Measurements from ENCODE around the gene OBSCN. TPM values are rescaled to one million over a fixed set of nuclear protein-coding genes. Genes with fewer than 3 reads are reported as not detected.

OBSCN gene
- total RNA-seq, 2 experiments from 2014 or later: 29.5 to 45.2 TPM

- Histone ChIP-seq H2AFZ (ENCODE audit: low read length) (no peak overlapping the region), H3K4me3 (ENCODE audit: low read depth, low read length, poor library complexity, severe bottlenecking) (no peak overlapping the region), H3K79me2 (ENCODE audit: insufficient read depth, low read depth, low read length) (no peaks in the 10 kb centered on the region), H3K9me3 (ENCODE audit: low read length) (no peaks in the 10 kb centered on the region), H3K4me2 (ENCODE audit: low read length) (no peak overlapping the region), H3K36me3 (ENCODE audit: insufficient read depth, low read length) (no peaks in the 10 kb centered on the region), H3K4me1 (ENCODE audit: insufficient read depth, low read length, poor library complexity, severe bottlenecking) (no peaks in the 10 kb centered on the region), H3K27ac (ENCODE audit: low read depth, low read length, poor library complexity, severe bottlenecking) (no peak overlapping the region), H3K9me2 (ENCODE audit: insufficient read depth, low read length) (no peaks in the 10 kb centered on the region), H4K20me1 (ENCODE audit: insufficient read depth, low read length) (no peaks in the 10 kb centered on the region)
- intact Hi-C loops (cut with micrococcal nuclease; ENCODE audit: unreplicated experiment): loop anchor here (10.0 kb wide), 1 partner anchor 108 kb away; a partner anchor contains a TSS
- BruUV-seq (replicated peaks): no TSS peak
- no peak for DNase-seq (ENCODE audit: low spot score)
- CTCF ChIA-PET (ENCODE audit: unreplicated experiment): no interaction called here
- TF ChIP-seq EZH2phosphoT487 (IDR thresholded peaks at IDR 0.05; ENCODE audit: borderline replicate concordance, low read depth, low read length) (no peak), CTCF (conservative IDR thresholded peaks at IDR 0.05; ENCODE audit: low read length) (no peak)
- POLR2A ChIA-PET: no interaction called here
These were observed 139.3 kb downstream of the OBSCN start for GRCh38 chr1:228347181-228347580.

- H3K79me2 ChIP-seq (ENCODE audit: insufficient read depth, low read depth, low read length): no peaks in the 10 kb centered on the region
- ChIA-PET POLR2A (no interaction called here), CTCF (ENCODE audit: unreplicated experiment) (no interaction called here)
- no peaks in the 10 kb centered on the region for H3K9me3 ChIP-seq (ENCODE audit: low read length)
- no peaks in the 10 kb centered on the region for H4K20me1 ChIP-seq (ENCODE audit: insufficient read depth, low read length)
- H3K4me1 ChIP-seq (ENCODE audit: insufficient read depth, low read length, poor library complexity, severe bottlenecking): no peaks in the 10 kb centered on the region
- intact Hi-C loops (cut with micrococcal nuclease; ENCODE audit: unreplicated experiment): loop anchor here (10.0 kb wide), 1 partner anchor 106 kb away; a partner anchor contains a TSS
- no peaks in the 10 kb centered on the region for H3K36me3 ChIP-seq (ENCODE audit: insufficient read depth, low read length)
- no peak for DNase-seq (ENCODE audit: low spot score)
- no peak overlapping the region for H3K4me2 ChIP-seq (ENCODE audit: low read length)
- BruUV-seq (replicated peaks): no TSS peak
- no peak overlapping the region for H3K27ac ChIP-seq (ENCODE audit: low read depth, low read length, poor library complexity, severe bottlenecking)
- no peak overlapping the region for H2AFZ ChIP-seq (ENCODE audit: low read length)
- H3K4me3 ChIP-seq (ENCODE audit: low read depth, low read length, poor library complexity, severe bottlenecking): no peak overlapping the region
- H3K9me2 ChIP-seq (ENCODE audit: insufficient read depth, low read length): no peaks in the 10 kb centered on the region
- TF ChIP-seq EZH2phosphoT487 (IDR thresholded peaks at IDR 0.05; ENCODE audit: borderline replicate concordance, low read depth, low read length) (no peak), CTCF (conservative IDR thresholded peaks at IDR 0.05; ENCODE audit: low read length) (no peak)
These were observed 141.0 kb downstream of the OBSCN start for GRCh38 chr1:228348708-228349467.

- TF ChIP-seq CTCF (conservative IDR thresholded peaks at IDR 0.05; ENCODE audit: low read length): no peak
- DNase-seq (ENCODE audit: low spot score): no peak
- H3K4me2 ChIP-seq (ENCODE audit: low read length): no peak overlapping the region
- POLR2A ChIA-PET: no interaction called here
- no peak overlapping the region for H3K27ac ChIP-seq (ENCODE audit: low read depth, low read length, poor library complexity, severe bottlenecking)
- H3K36me3 ChIP-seq (ENCODE audit: insufficient read depth, low read length): no peaks in the 10 kb centered on the region
- H2AFZ ChIP-seq (ENCODE audit: low read length): no peak overlapping the region
- no peaks in the 10 kb centered on the region for H3K9me2 ChIP-seq (ENCODE audit: insufficient read depth, low read length)
- CTCF ChIA-PET (ENCODE audit: unreplicated experiment): no interaction called here
- H3K9me3 ChIP-seq (ENCODE audit: low read length): no peaks in the 10 kb centered on the region
- H4K20me1 ChIP-seq (ENCODE audit: insufficient read depth, low read length): no peaks in the 10 kb centered on the region
- H3K79me2 ChIP-seq (ENCODE audit: insufficient read depth, low read depth, low read length): no peaks in the 10 kb centered on the region
- intact Hi-C loops (cut with micrococcal nuclease; ENCODE audit: unreplicated experiment): loop anchor here (10.0 kb wide), 1 partner anchor 105 kb away; a partner anchor contains a TSS
- H3K4me3 ChIP-seq (ENCODE audit: low read depth, low read length, poor library complexity, severe bottlenecking): no peak overlapping the region
- no TSS peak for BruUV-seq (replicated peaks)
- H3K4me1 ChIP-seq (ENCODE audit: insufficient read depth, low read length, poor library complexity, severe bottlenecking): no peaks in the 10 kb centered on the region
These were observed 141.9 kb downstream of the OBSCN start for GRCh38 chr1:228349701-228350171.

Data from OCI-LY7 (cell line).